HG03025 (cell line): ENCODE measurements around the gene SGMS1.

Source experiments
- ATAC-seq: cut with Tn5 transposase; IDR thresholded peaks from one replicate; pipeline ENCODE4 v1.9.1; 2021; ENCODE audit warnings: mild to moderate bottlenecking, moderate library complexity; ENCODE audit not compliant: unreplicated experiment, low FRiP score

Gene SGMS1

DNA sequence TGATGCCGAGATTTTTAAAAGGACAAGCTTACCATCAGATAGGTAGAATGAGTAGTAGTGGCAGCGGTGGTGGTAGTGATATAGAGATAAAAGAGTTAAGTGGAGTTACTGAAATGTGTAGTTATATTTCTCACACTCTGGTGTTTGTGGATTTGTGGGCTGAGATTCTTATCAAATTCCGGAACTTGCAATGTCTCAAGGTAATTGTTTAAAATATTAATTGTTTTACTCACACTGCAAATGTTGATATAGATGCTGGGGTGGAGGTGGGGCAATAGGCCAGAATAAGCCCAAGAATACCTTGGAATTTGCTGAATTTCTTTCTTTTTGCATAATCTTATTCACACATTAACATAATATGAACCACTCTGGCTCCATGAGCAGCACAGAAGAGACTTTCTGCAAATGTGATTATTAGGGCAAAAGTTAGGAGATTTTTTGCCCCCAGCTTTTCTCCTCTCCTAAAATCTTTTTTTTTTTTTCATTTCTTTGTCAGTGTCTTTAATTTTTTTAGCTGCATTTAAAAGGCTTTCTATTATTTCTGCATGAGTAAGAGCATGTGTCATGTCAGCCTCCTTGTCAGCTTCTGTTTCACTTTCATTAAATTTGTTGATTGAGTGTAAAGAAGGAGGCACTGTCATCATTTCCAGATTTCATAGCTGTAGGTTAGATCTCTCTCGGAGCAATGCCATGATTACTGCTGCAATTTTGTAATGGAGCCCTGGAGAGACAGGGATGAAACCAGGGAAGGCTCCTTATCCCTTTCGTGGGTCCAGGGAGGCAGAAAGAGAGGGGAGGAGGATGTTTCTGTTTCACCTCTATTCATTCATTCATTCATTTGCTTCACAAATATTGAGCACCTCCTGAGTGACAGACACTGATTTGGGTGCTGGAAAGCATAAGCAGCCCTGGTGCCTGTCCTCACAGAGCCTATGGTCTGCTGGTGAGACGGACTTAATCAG is 13.1 kb upstream of the SGMS1 start:
- ATAC-seq: peak; percentile 77

DNA sequence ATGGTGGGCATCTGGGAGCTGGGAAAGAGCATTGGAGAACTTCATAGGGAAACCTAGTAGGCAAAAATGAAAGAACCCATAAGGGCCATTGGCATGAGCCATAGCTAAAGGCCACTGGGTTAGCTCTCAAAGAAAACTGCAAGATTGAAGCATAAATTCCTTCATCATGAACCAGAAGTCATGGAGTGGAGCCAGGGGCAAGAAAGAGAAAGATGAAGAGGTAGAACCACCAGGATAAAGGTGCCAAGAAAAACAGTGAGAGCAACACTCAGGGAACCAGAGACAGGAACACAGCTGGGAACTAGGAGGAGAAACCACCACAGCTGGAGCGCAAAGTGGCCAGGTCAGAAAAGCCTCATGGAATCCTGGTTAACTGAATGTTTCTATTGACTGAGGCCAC is 11.5 kb upstream of the SGMS1 start:
- no peak for ATAC-seq

DNA sequence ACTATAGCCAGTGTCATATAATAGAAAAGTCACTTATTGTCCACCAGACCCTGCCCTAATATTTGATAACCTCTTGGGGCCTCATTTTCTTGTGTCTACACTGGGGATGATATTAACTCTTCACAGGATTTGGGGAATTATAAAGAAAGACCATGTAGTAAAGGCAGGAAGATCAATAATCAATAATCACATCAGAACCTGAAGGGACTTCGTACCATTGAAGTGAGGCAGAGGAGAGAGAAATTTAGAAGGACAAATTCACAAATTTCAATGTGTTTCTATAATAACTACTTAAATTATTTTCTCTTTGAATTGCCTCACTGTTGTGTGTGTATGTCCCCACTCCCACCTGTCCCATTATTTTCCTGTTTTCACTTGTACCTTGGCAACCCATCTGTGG is 10.7 kb upstream of the SGMS1 start:
- ATAC-seq: no peak

DNA sequence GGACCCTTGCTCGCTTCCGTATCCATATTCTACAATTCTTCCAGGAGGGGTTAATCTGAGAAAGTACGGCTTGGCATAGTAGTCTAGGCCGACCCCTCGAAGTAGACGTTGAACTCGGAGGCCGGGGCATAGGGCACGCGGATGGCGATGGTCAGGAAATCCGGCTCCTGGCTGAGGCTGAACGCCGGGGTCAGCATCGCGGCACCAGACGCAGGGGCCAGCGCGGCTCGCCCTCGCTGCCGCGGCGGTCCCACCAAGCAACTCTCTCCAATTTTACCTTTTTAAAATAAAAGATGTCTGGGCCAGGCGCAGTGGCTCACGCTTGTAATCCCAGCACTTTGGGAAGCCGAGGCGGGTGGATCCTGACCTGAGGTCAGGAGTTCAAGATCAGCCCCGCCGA is 7.3 kb upstream of the SGMS1 start:
- ATAC-seq: no peak

DNA sequence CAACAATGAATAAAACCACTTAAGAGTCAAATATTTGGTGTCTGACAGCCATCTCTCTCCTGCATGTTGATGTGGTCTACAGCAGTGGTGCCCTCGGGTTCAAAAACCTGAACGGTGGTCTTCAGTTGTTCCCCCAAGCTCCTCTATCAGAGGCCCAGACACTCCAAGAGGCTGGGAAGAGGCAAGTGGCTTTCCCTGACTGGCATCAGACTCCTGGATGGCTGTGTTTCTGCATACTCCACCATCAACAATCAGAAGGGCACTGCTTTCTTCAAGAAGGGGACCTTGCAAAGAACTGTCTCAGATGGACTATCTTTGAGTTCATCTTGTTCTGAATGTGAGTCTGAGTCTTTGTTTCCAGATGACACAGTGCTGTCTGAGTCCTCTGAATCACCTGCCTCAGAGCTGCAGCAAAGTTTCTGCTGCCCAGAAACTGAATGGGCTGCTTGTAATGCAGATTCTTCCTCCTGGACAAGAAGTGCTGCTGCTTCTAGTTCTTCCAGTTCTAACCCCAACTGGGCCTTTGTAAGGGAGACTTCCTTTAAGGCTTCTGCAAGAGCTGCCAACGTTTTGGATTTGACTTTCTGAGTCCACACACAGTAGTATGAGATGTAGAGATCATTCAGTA is 5.9 kb upstream of the SGMS1 start:
- ATAC-seq: no peak

DNA sequence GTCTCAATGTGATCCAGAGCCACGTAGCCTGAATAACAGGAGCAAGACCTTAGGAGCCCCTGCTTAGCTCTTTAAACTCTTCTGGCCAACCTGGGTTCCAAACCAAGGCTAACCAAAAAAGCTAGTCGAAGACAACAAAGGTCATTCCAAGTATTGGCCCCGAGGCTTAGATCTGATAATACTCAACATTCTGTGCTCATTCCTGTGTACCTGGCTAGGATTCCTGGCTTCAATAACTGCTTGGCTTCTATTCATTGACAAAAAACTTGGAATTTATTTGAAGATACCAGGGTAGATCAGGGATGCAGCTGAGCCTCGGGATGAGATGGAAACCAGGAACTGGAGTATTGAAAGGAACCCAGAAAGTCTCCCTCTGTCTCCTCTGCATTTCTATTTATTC is 4.1 kb upstream of the SGMS1 start:
- ATAC-seq: no peak

DNA sequence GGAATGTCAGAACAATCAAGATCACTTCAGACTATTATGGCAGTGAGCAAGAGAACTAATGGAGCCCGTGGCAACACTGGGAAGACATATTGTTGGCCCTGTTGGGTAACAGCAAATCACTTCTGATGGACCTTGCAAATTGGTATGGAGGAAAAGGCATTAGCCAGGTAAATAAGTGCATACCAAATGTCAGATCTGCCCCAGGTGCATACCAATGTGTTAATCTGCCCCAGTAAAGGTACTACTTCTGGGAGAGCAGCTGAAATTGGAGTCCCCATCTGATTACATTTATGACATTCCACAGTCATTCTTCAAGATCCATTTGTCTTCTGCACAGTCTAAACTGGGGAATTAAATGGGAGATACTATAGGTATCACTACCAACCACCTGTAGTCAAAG is 3.7 kb upstream of the SGMS1 start:
- ATAC-seq: no peak

DNA sequence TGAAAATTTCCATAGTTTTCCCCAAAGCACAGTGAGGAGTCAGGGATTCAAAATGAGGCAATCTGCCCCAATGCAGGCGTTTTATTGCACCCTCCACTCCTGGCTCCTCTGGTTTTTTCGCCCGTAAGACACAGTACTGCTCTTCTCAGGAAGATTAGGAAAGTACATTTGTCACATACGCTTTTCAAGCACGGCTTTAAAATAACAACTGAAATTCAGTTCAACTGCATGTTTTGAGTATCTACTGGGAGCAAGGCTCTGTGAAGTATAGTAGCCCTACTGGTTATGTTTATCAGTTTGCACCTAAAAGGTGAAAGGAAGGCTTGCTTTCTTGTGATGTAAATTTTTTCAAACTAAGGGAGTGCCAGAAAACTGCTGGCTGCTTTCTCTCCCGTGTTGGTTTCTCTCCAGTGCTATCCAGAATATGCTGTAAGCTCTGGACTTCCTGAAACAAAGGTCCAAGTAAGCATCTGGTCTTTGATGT is 1.9 kb upstream of the SGMS1 start:
- no peak for ATAC-seq

DNA sequence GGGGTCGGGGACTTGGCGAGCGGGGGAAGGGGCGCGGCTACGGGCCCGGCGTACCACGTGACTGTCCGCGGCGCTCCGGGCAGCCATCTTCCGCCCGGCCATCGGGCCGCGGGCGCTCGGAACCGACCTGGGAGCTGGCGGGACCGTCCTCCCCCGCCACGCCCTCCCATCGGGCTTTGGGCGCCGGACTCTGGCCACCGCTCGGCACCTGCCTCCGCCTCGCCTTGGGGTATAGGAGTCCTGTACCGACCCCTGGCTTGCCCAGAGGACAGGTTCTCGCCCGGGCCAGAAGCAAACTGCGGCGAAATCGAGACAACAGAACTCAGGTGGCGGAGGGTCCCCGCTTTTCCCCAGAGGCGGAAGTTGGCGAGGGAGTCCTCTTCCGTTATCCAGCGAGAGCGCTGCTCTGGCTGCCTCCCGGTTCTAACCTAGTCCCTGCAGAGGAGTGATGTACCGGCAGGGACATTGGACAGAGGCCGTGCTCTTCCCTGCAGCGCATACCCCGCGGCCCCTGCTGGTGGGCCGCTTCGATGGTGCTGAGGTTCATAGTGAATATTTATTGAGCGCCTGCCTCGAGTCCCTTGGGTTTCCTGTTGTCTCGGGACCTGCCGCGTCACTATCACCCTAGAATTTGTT is 1.2 kb upstream of the SGMS1 start:
- peak; percentile 42 for ATAC-seq

DNA sequence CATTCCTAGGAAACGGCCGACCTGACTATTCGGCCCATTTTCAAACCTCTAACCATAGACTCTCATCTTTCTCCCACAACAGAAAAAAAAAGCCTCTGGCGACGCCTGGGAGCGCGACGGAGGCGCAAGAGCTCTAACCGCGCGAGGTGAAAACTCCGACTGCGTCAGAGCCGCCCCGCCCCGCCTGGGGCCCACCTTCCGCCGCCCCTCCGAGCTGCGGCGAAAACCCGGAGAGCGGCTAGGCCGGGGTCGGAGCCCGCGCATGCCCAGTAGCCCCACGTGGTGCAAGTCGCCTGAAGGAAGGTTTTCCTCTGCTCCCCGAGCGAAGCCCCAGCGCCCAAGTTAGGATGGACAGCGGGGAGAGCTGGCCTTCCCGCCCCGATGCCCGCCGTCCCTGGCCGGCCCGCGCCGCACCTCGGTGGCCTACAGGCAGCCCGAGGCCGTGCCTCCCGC is 683 bp upstream of the SGMS1 start:
- peak; percentile 56 for ATAC-seq

DNA sequence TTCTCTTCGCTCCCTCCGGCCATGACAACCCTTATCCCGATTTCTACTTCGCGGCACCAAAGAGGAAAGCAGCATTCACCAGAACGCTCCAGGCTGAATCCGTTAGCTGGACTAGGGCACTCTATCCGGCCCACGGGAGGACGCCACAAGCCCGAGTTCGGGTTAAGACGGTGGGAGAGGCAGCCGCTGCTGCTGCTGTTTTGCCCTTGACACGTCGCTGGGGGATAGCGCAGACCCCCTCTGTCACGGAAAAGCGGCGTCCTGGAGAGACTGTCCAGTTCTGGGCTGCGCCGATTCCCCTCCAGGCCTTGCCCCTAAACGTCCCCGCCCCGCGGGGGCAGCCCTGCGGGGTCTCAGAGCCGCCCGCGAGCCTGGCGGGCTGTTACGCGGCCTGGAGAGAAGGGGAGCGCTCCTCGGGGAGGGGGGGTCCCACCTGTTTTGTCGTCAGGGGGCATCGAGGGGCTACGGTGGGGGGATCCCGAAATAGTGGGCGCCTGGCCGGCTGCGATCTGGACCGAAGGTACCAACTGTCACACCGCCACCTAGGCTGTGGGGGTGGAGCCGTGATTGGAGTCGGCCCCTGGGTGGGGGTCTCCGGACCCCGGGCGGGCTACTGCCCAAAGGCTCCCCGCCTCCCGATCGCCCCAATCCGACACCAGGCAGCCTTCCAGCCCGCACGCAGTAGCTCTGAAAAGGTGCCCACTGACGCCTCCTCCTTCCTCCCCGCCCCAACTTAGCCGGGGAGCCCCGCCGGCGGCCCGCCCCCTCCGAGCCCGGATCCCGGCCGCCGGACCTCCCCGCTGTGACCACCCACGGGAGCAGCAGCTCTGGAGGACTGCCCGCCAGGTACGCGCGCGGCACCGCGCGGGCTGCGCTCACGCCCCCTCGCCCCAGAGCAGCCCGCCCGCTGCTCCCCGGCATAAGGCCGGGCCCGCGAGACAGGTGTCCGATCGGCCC is 772 bp downstream of the SGMS1 start:
- ATAC-seq: peak; percentile 10

DNA sequence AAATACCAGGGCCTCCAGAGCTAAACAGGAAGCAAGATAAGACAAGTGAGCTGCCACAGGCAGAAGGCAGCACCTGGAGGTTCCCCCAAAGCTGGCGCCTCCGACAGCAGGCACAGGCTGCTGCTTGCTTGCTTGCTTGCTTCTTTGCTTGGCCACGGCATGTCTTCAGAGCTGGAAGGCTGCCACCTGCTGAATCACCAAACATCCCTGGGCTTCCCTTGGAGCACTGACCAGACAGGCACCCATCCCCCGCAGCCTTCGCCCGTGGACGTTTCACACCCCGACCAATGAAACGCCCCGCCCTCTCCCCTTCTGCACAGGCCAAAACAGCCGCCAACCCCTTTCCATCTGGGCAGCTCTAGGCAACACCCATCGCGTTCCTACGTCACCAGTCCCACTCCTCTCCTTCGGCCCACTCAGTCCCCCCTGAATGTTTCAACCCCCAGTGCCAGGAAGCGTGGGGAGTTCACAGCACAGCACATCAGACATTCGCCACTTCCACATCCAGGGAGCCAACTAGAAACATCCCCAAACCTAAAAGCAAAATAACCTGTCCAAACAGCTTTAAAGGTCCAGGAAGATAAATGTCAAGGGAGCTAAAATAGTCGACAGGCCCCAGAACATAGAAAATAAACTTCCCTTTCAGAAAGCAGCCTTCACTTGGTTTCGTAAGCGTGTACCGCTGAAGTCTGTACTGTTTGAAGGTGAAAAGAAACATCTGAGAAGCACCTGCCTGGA is 1.6 kb downstream of the SGMS1 start:
- ATAC-seq: peak; percentile 16

DNA sequence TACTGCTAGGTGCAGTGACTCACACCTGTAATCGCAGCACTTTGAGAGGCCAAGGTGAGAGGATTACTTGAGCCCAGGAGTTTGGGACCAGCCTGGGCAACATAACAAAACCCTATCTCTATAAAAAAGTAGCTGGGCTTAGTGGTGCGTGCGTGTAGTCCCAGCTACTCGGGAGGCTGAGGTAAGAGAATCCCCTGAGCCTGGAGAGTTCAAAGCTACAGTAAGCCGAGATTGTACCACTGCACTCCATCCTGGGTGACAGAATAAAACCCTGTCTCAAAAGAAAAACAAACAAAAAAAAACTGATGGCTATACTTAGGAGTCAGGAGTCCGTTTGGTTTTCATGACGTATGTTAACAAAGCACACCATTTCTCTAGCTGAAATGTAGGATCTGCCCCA is 2.9 kb downstream of the SGMS1 start:
- ATAC-seq: no peak

DNA sequence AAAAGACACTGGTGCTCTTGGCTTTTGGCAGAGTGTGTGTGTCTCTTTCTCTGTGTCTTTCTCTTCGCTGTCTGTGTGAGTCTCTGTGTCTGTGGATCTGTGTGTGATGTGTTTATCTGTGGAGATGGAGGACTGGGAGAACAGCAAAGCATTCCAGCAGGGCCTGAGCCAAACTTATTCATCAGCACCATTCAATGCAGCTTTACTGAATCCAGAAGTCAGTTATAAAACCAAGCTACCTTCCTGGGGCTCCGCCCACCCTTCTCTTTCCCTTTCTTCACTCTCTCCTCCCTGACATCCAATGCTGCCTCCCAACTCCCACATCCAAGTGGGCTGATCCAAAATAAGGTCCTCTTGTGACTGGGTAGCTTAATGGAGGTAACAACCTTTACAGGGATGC is 3.9 kb downstream of the SGMS1 start:
- ATAC-seq: no peak

DNA sequence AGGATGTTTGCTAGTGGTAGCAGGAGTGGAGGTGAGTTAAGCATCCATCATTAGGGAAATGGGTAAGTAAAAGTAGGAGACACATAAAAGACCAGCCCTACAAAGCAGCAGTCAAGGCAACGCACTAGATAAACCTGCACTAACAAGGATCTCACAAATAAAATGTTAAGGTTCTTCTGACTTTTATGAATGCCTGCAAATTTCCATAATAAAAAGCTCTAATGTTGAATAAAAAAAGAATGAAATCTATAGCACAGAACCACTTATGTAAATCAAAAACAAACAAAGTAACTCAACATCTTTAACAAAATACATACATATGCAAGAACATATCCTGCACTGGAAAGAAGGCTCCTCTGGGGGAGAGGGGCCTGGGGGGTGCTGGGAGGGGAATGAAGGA is 4.6 kb downstream of the SGMS1 start:
- no peak for ATAC-seq

DNA sequence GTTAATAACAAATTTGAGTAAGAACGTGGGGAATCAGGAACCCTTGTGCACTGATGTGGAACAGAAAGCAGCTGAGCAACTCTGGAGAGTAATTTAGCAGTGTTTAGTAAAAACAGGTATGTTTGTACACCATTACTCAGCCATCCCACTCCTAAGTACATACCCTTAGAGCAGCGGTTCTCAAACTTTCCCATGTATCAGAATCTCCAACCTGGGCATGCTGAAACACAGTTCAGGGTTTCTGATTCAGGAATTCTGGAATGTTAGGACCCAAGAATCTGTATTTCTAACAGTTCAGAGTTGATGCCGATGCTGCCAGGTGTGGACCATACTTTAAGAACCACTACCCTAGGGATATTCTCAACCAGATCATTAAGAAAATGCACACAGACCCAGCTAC is 5.1 kb downstream of the SGMS1 start:
- no peak for ATAC-seq

DNA sequence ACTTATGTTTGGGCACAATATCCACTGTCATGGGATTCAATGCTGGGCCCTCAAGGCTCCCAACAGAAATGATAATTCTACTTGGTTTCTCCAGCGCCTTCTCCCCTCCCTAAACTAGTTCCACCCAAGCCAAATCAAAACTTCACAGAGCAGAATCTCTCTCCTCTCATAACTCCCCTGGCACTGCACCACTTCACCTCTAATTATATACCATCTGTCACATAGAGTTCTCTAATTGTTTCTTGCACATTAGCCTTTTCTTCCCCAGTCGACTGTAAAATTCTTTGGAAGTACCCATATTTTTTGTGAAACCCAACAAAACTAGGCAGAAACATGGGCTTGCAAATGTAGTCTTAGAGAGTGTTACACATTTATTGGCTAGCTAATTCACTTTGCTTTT is 8.1 kb downstream of the SGMS1 start:
- no peak for ATAC-seq

DNA sequence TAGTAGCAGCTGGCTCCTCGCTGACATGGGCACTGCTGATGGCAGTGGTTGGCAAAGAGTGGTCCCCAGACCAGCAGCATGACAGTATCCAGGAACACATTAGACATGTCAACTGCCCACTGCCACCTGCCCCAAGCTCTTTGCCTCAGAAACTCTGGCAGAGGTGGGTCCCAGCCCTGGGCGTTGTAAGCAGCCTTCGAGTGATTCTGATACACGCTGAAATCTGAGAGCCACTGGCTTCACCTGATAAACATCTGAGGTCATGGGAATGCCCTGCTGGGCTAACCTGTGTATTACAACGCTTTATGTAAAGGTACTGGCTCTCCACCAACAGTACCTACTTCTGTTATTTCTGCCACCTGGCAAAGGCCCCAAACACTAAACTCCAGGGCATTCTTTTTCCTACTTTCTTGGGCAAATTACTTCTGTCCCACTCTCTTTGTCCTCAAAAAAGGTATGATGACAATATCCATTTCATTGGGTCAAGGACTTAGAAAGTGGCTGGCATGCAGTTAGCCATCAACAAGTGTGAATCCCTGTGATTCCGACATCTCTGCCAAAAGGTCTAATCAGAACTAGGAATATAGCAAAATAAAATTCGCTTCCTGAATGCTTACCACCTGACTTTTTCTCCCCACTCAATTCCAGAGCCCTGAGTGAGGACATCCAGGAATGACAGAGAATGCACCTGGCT is 9.2 kb downstream of the SGMS1 start:
- no peak for ATAC-seq
